HUDEP-2 (cell line): ENCODE measurements around the gene ANKRD31.
"Not testable (repeated sequence)": the region's sequence is repeated elsewhere in the genome, so short reads cannot be mapped to it uniquely, and the experiment has no call there.

Experiments used
- DNase-seq, 76 experiments: peaks; one replicate each; lab custom pipeline; 2025; ENCODE audit not compliant: unreplicated experiment in 76 of 76; lab: John Stamatoyannopoulos, UW

ANKRD31 gene

GRCh38 chr5:75236322-75237316 lies at the start of gene ANKRD31:
ANKRD31 (minus strand) TSS chr5:75236878; CDS start chr5:75236686, 192 bp downstream.
- peak in 72 of 76 experiments; percentile 9 to 87 (median 68) for DNase-seq

DNA sequence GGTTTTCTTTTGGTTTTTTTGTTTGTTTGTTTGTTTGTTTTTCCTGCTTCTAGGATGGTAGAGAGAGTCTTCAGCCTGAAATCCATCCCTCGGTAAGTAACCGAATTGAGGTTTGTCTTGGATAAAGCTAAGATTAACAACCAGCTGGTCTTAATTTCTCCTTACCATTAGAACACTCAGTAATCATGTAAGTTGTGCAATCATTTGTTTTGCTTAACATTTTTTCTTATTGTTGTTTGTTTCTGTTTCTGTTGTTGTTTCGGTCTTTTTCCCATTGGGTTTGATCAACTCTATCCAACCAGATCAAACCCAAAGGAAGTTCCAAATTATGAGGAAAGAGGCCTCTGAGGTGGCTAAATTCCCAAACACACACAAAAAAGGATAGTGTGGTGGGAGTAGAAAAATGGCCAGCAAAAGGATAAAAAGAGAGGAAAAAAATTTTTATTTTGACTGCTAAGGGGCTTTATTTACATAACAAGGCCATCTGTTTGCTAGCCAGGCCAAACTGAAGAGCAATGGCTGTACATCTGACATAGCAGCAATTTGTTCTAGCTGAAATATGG lies 49.6 kb upstream of the ANKRD31 start:
- DNase-seq = no peak

- DNase-seq = no peak
Measured at GRCh38 chr5:75282581-75282980, 45.9 kb upstream of the ANKRD31 start.

DNA sequence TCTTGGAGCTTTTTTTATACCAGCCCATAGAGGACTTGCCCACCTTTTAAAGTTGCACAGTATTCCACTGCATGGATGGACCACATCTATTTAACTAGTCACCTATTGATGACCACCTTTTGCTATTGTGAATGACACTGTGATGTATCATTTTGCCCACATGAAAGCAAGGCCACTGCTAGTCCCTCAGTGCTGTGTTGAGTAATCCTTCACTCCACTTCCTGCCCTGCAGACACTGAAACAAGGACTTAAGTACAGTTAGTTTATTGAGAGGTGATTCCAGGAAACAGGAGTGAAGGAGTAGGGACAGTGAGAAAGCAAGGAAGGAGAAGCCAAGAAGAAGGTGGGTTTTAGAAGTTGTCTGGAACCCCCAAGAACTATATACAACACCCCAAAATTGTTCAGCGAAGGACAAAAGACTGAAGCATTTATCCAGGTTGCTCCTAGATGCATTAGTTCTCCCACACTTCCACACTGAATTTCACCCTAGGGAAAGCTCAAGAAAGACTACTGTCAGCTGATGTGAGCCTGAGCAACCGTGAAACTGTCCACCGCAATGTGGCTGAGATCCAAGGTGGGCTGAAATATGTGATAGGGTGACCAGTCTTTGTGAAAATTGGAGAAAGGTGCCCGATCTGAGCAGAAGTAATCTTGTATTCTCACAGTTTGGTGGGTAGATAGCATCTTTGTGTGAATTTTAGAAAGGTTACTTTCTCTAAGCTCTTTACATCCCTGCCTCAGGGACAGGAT lies 45.2 kb upstream of the ANKRD31 start:
- DNase-seq = no peak

DNA sequence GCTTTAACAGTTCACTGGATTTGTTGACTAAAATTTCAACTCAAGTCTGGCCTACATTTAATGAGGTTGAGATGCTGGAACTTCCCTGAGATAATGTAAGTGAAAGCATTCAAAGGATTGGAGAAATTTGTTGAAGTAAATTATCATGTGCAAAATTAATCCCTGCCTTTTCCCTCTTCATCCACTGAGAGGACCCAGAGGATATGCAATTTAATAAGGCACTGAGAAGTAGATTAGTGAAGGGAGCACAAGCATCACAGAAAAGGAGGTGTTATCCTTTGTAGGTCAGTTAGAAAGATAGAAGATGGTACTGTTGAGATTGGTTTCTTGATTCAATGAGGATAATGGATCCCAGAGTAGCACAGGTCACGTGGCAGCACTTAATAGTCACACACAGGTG lies 42.6 kb upstream of the ANKRD31 start:
- no peak for DNase-seq

DNA sequence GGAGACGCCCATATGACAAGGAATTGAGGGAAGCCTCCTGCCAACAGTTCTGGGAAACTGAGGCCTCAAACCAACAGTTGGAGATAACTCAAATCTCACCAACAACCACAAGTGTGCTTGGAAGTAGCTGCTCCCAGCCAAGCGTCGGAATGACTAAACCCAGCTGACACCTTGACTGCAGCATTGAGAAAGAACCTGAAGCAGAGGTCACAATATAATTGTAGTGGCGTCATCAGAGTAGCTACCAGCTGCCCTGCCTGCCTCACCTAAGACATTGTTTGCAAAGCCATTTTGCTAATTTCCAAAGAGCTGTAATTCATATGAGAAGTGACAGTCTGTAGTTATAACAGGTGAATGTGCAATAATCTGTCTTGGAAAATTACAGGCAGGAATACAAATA lies 40.8 kb upstream of the ANKRD31 start:
- DNase-seq = peak in 1 of 76 experiments; percentile 15

DNA sequence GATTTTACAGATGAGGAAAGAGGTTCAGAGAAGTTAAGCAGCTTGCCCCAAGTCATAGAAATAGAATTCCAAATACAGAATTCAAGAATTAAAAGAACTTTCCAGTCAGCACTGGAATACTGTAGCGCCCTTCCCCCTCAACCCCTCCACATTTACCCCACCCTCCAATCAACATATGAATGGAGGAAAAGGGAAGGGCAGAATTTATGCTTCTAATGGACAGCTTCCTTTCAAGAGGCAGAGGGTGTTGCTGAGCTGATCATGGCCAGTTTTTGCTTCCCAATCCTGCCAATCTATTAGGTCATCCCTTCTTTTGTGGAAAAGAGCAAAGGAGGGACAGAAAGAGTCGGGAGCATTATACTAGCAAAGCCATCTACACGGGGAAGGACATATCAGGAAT lies 39.1 kb upstream of the ANKRD31 start:
- DNase-seq = no peak

DNA sequence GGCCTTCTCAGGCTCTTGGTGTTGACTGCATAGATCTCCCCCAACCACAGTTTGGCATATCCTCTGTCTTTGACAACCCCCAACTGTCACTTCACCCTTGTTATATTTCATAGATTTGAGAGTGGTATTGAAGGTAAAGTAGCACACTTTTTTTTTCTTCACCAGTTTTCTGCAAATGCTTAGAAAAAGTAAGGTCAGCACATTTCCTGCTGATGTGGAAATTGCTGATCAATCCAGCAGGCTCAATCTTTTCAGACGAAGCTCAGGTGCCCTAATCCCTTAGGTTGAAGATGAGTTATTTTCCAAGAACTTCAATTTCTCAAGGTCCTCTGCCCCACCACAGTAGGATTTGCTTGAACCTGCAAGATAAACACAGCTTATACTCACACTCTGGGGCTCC lies 38.5 kb upstream of the ANKRD31 start:
- no peak for DNase-seq

GRCh38 chr5:75274486-75274885 lies 37.8 kb upstream of the ANKRD31 start:
- no peak for DNase-seq

- not testable (repeated sequence) for DNase-seq
Measured at GRCh38 chr5:75270605-75271004, 33.9 kb upstream of the ANKRD31 start.

- DNase-seq = peak in 4 of 76 experiments; percentile 1 to 11 (median 4)
Measured at GRCh38 chr5:75265731-75266130, 29.1 kb upstream of the ANKRD31 start.

GRCh38 chr5:75262271-75262670 lies 25.6 kb upstream of the ANKRD31 start:
- DNase-seq = no peak

GRCh38 chr5:75260708-75261107 lies 24.0 kb upstream of the ANKRD31 start:
- no peak for DNase-seq

- DNase-seq = not testable (repeated sequence)
Measured at GRCh38 chr5:75250452-75250851, 13.8 kb upstream of the ANKRD31 start.

DNA sequence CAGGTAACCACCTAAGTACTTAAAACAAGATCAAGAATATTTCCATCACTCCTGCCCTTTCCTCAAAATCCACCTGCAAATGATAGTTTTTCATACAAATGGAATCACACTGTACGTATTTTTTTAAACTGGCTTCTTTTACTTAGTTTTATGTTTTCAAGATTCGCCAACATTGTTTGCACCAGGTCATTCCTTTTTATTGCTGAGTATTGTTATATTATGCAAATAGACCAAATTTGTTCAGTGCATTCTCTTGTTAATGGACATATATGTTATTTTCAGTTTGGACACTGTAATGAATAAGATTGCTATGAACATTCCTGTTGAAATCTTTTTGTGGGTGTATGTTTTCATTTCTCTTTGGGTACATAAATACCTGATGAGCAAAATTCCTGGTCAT lies 8.3 kb upstream of the ANKRD31 start:
- no peak for DNase-seq

DNA sequence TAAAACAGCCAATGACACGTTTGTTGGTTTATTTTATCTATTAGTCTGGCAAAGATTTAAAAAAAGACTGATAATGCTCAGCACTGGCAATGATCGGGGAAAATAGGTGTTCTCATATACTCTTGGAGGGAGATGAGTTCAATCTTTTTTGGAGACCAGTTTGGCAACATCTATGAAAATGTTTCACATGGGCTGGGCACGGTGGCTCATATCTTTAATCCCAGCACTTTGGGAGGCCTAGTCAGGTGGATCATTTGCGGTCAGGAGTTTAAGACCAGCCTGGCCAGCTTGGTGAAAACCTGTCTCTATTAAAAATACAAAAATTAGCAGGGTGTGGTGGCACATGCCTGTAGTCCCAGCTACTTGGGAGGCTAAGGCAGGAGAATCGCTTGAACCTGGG lies 6.8 kb upstream of the ANKRD31 start:
- no peak for DNase-seq

DNA sequence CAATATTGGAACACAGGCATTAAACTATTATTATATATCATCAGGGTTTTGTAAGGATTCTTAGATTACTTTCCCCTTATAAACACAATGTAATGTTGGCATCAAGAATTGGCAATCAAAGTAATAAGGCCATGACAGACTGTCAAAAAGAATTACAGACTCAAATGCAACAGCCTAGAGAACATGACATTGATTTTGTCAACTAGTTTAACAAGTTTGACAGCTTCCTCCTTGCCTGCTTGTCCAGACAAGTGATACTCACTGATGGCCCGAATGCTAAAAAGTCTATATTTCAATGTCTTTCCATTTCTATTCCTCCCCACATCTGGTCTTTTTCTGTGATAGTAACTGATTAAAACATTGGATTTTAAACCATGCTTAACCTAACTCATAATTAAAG lies 6.4 kb upstream of the ANKRD31 start:
- DNase-seq = no peak

DNA sequence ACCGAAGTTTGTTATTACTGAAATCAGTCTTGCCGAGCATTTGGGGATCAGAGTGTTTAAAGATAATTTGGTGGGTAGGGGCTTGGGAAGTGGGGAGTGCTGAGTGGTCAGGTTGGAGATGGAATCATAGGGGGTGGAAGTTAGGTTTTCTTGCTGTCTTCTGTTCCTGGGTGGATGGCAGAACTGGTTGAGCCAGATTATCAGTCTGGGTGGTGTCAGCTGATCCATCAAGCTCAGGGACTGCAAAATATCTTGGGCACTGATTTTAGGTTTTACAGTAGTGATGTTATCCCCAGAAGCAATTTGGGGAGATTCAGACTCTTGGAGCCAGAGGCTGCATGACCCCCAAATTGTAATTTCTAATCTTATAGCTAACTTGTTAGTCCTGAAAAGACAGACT lies 5.4 kb upstream of the ANKRD31 start:
- DNase-seq = no peak

GRCh38 chr5:75239681-75240080 lies 3.0 kb upstream of the ANKRD31 start:
- no peak for DNase-seq

DNA sequence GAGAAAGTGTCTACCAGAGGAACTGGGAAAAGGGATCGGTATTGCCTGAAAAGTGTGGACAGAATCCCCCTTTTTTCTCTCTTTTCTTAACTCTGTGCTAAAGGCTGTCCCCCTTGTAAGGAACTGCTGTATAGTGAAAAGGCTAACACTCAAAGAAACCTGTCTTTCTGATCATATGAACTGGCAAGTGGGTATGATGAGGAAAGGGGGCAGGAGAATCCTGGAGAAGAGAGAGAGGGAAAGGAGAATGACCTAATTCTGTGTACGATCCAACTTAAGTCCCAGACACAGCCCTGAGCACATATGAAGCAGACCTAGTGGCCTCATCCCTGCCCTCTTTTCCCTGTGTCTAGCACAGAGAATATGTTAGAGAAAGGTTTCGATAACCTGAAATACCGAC lies 967 bp downstream of the ANKRD31 start:
- no peak for DNase-seq

GRCh38 chr5:75234251-75234650 lies 2.4 kb downstream of the ANKRD31 start:
- DNase-seq = no peak
